ENCODE data around the gene ELOB. TPM values are rescaled to one million over a fixed set of nuclear protein-coding genes. Genes with fewer than 3 reads are reported as not detected.

The ELOB gene
- total and polyA plus RNA-seq, 10 of the 15 experiments (the other 5 are each of a cell fraction or from before 2014, with no cell fraction given) = 86.9 to 823 (median 263) TPM

DNA sequence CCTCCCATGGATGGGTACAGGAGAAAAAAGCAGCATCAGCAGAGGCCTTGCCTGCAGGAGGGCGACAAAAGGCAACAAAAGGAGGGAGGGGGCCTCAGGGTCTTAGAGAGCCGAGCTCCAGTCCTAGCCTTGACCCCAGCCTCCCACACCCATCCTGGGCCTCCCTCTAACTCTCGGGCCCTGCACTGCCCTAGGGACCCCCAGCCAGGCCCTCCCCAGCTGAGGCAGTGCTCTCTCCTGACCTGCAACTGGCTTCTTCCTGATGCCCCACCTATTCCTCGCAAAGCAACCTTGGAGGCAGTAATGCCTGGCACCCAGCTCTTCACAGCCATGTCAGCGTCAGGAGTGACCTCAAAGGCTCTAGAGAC, 39.9 kb downstream of the ELOB start (continued):
- TF ChIP-seq, protein P1, sequence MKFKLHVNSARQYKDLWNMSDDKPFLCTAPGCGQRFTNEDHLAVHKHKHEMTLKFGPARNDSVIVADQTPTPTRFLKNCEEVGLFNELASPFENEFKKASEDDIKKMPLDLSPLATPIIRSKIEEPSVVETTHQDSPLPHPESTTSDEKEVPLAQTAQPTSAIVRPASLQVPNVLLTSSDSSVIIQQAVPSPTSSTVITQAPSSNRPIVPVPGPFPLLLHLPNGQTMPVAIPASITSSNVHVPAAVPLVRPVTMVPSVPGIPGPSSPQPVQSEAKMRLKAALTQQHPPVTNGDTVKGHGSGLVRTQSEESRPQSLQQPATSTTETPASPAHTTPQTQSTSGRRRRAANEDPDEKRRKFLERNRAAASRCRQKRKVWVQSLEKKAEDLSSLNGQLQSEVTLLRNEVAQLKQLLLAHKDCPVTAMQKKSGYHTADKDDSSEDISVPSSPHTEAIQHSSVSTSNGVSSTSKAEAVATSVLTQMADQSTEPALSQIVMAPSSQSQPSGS (IDR thresholded peaks at IDR 0.05; ENCODE audit: low read length) = no peak

GRCh38 chr16:2736476-2737237, 40.4 kb downstream of the ELOB start:
- DNase-seq (ENCODE audit: low read depth, low spot score) = no peak
- in situ Hi-C loops (cut with MboI) (no loop called here), intact Hi-C loops (cut with micrococcal nuclease; ENCODE audit: unreplicated experiment) (no loop called here)
- H3K9me3 ChIP-seq (replicated peaks; ENCODE audit: control insufficient read depth, insufficient read depth, low read length) = no peaks in the 10 kb centered on the region
- BruUV-seq (replicated peaks) = no TSS peak
- no peaks in the 10 kb centered on the region for H3K79me2 ChIP-seq (ENCODE audit: control insufficient read depth, insufficient read depth, low read length)
- FAIRE-seq = no peak
- ChIA-PET SMC1A (ENCODE audit: uncharacterized antibody, unreplicated experiment) (no interaction called here), RAD21 (ENCODE audit: unreplicated experiment) (no interaction called here), CTCF (interaction anchor here (0.6 kb wide), 1 partner anchor 67 kb away, joined by 3 read pairs; no protein-coding TSS in a partner anchor), POLR2A (no interaction called here)
- H3K4me1 ChIP-seq (ENCODE audit: control insufficient read depth, insufficient read depth, low read length) = no peaks in the 10 kb centered on the region
- TF ChIP-seq RB1 (IDR thresholded peaks at IDR 0.05; ENCODE audit: borderline replicate concordance) (no peak), KDM1A (IDR thresholded peaks at IDR 0.05; ENCODE audit: borderline replicate concordance) (no peak), MXI1 (IDR thresholded peaks at IDR 0.05; ENCODE audit: low read depth, low read length) (no peak), EED (IDR thresholded peaks at IDR 0.05; ENCODE audit: low read depth) (no peak), ASH2L (IDR thresholded peaks at IDR 0.05; ENCODE audit: borderline replicate concordance, low read depth) (no peak), ZNF274 (IDR thresholded peaks at IDR 0.05; ENCODE audit: insufficient read depth, insufficient read length) (no peak), SP1 (IDR thresholded peaks at IDR 0.05; ENCODE audit: low read depth, low read length) (no peak), MYC (IDR thresholded peaks at IDR 0.05; ENCODE audit: insufficient read depth, insufficient read length, insufficient replicate concordance, low read length, severe bottlenecking) (no peak)
- TF ChIP-seq, protein P1 (IDR thresholded peaks at IDR 0.05; ENCODE audit: low read length) = no peak
- no peak for ATAC-seq
- no peaks in the 10 kb centered on the region for H3K36me3 ChIP-seq (ENCODE audit: control insufficient read depth in 2 of 2, insufficient read depth in 2 of 2, low read length in 1 of 2)
- no peak overlapping the region for H3K9ac ChIP-seq (ENCODE audit: control insufficient read depth, insufficient read depth, low read length)
- no peaks in the 10 kb centered on the region for H3K27me3 ChIP-seq (replicated peaks in 1 of 2; ENCODE audit: control insufficient read depth in 2 of 2, insufficient read depth in 2 of 2, low read length in 1 of 2)
- H4K20me1 ChIP-seq (ENCODE audit: control insufficient read depth, insufficient read depth) = no peaks in the 10 kb centered on the region
- no peak overlapping the region for H3K4me3 ChIP-seq
- no peak overlapping the region for H3K4me2 ChIP-seq (ENCODE audit: control insufficient read depth, insufficient read depth)
- WGBS (ENCODE audit: insufficient coverage, insufficient replicate concordance, low lambda C conversion rate, missing lambda C conversion rate) = 56% methylated on average over 11 of the region's 11 CpGs
- no peak overlapping the region for H2AFZ ChIP-seq (ENCODE audit: control insufficient read depth, low read depth, low read length)
- H3K27ac ChIP-seq (ENCODE audit: control insufficient read depth, insufficient read depth) = no peak overlapping the region
